A172 (cell line): ENCODE measurements around the gene TLE1. TPM values are rescaled to one million over a fixed set of nuclear protein-coding genes. Genes with fewer than 3 reads are reported as not detected.
"Not testable (repeated sequence)": the region's sequence is repeated elsewhere in the genome, so short reads cannot be mapped to it uniquely, and the experiment has no call there.

Source experiments
- DNase-seq: peaks from one replicate; pipeline ENCODE4 v3.0.0-alpha.2; 2015; ENCODE audit warnings: low spot score
- total RNA-seq: library from RNA; depleted of rRNA; stranded (reverse); fragments of >200 nt; shearing (Covaris generic); gene quantifications from 2 replicates; pipeline ENCODE4 v1.2.3, GENCODE V29; 2014

The TLE1 gene
- total RNA-seq, 1 experiment from 2014 or later, result 12.1 TPM

DNA sequence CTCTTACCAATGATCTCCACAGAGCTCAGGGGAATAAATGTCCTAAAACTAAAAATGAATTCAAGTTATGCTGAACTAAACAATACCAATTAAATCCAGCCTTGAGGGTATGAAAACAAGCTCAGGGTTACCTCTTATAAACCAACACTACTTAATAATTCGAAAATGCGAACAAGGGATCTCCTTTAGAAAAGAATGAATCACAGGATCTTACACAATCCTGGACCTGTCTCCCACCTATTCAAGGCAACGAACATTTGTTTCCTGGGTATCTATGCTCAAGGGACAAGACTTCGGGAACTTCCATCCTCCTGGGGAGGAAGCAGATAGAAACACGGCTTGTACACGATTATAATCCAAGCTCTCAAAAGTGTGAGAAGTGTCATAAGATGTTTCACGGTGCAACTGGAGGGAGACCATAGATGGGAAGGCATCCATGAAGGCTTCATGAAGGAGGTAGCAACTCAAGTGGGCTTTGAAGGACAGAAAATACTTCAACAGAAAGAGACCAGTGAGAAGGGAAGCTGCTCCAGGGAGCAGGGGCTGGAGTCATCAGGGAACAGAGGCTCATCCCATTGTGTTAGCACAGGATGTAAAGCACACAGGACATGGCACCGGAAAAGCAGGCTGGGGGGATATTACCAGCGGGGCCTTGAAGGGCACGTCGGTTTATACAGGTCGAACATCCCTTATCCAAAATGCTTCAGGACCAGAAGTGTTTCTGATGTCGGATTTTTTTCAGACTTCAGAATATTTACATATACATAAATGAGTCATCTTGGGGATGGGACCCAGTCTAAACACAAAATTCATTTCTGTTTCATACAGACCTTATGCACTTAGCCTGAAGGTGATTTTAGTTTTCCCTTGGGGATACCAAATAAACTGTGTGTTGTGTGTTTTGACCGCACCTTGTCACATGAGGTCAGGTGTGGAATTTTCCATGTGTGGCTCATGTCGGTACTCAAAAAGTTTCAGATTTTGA is 87.4 kb downstream of the TLE1 start:
- no peak for DNase-seq

DNA sequence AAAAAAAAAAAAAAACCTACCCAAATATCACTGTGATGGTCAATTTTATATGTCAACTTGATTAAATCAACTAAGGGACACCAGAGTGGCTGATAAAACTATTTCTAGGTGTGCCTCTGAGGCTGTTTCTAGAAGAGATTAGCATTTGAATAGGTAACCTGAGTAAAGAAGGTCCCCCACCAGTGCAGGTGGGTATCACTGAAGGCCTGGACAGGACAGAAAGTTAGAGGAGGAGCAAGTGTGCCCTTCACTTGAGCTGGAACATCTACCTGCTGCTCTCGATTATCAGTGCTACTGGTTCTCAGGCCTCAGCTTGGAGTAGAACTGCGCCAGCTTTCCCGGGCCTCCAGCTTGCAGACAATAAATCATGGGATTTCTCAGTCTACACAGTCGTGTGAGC is 88.7 kb downstream of the TLE1 start:
- no peak for DNase-seq

DNA sequence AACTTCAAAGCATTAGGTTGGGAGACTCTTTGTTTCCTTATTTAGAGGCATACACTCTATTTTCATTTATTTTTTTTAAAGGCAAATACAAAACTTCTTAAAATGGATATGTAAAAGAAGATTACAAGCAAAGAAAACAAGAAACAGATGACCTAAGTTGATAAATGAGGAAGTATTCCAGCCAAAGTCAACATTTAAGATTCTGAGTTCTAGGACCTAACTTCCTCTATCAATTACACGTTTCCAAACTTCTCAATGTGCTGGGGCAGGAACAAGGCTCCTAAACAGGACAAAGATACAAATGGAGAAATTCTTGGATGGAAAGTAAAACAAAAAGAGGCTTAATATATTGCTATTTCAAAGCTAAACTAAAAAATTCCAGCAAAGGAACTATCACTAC is 89.5 kb downstream of the TLE1 start:
- no peak for DNase-seq

DNA sequence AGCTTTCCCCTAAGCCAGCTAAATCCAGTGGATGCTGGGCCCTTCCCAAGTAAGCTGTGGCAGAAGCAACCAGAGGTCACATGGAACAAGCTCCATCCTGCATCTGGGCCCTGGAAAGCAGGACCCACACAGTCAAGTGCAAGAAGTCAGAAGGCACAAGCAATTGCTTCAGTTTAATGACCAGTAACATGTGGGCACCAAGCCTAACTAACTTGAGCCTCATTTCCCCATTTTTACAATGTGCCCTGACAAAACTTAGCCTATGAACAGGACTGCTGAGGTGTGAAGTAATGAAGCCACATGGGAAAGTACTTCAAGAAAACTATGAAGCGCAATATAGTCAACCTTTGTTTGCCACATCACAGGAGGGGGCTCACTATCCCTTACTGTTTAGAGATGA is 90.5 kb downstream of the TLE1 start:
- no peak for DNase-seq

DNA sequence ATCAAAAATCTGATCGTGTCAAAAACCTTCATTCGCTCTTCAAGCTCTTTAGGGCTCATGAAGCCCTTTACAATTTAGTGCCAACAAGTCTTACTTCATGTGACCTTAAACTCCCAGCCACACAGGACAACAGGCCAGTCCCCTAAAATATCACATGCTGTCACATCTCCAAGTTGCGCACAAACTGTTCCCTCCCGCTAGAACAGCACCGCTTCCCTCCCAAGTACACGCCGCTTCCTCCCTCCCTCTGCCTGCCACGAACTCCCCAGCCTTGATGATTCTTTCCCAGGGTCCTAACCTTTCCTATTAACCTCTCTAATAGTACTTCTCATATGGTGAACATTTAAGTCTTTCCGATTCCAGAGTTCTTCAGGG is 91.2 kb downstream of the TLE1 start:
- no peak for DNase-seq

DNA sequence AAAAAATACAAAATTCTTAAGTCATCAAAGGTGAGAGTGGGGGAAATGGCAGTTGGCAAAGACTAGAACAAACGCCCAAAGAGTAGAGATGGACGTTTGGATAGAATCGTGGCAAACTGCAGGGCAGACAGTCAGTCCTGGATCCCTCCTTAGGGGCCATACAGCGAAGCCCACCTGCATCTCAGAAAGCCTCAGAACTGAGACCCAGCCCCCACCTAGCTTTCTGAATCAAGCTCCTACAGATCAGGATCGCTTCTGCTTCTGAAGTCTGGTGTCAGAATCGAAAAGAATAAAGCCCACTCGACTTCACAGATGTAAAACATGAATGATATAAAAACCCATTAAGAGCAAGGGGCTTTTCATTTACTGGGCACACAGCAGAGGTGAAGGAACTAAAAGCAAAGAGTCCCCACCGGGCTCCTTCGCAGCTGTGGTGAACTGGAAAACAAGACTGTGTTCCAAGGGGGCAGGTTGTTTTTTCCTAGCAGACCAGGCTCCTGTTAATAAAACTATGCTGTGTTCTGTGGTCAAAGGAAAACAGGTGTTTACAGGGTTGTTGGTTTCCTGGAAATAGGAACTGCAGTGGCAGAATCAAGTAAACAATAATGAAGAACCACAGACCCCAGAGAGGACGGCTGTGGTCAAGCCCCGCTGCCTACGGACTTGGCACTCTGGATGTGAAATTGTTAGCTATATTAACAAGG is 91.8 kb downstream of the TLE1 start:
- no peak for DNase-seq

DNA sequence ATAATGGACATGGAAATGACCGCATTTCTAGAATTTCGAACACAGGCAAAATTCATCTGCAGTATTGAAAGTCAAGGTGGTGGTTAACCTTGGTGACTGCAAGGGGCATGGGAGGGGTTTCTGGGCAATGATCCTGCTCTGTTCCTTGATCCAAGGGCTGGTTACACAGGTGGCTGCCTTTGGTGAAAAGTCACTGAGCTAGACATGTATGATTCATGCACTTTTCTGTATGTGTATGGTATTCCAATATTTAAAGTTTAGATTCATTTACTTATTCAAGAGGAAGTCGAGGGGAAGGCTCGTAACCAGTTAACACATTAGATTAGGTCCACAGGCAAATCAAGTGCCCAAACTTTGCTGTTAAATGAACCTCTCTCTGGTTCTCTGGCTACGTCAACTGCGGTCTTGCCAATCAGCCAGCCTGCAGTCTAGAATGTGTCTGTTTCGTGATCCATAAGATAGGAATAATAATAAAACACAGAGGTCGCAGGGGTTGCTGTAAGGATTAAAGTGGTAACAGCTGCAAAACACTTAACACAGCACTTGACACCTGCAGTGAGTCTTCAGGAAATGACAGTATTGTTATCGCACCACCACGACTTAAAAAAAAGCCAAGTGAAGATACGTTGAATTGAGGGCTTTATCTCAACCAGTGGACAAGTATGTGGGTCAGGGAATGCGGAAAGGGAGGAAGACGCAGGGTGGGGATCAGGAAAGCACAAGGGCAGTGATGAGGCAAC is 92.5 kb downstream of the TLE1 start:
- no peak for DNase-seq

DNA sequence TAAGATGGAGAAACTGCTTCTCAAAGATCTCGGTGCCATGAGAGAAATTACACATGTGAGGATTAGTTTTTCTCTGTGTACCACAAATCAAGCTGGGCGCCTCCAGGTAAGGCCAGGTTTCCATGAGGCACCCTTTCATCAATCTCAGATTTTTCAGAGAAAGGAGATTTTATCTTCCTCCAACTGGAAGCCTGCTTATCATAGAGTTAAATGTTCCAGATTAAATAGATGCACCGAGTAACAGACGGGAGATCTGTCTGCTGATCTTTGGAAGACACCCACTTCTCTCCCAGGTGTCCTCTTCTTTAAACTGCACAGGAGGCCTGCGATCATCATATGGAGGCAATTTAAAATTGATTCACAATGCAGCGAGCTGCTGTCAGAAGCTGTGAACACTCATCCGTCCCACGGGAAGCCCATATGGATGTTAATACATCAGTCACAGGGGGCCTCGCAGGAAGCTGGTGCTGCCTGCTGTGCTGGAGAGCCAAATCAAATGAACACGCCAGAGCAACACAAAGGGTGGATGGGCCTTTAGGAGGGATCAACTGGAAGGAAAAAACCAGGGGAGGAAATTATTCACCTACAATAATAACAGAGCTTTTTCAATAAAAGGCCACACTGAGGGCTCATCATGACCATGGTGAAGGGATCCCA is 93.3 kb downstream of the TLE1 start:
- no peak for DNase-seq

DNA sequence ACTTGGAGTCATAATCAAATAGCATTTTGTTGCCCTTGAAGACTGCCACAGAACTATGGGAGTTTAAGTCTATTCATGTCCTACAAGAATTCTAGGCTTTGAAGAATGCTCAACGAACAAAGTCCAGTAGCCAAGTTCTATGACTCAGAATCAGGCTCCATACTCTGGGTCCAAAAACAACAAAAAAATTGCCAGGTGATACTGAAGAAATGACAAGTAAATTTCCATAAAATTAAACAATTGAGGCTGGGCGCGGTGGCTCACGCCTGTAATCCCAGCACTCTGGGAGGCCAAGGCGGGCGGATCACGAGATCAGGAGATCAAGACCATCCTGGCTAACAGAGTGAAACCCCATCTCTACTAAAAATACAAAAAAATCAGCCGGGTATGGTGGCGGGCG is 94.1 kb downstream of the TLE1 start:
- DNase-seq, result not testable (repeated sequence)

DNA sequence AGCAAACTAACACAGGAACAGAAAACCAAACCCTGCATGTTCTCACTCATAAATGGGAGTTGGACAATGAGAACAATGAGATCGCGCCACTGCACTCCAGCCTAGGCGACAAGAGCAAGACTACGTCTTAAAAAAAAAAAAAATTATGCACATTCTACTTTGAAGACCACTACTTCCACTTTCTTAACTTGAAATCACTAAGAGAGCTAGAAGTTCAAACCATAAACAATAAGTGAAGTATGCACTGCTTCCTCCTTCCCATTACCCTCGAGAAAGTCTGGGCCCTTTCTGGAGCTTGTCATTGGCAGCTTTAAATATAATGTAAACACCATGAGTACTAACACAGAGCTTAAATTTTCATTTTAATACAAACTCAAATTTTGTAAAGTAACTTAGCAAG is 94.9 kb downstream of the TLE1 start:
- DNase-seq, result no peak

DNA sequence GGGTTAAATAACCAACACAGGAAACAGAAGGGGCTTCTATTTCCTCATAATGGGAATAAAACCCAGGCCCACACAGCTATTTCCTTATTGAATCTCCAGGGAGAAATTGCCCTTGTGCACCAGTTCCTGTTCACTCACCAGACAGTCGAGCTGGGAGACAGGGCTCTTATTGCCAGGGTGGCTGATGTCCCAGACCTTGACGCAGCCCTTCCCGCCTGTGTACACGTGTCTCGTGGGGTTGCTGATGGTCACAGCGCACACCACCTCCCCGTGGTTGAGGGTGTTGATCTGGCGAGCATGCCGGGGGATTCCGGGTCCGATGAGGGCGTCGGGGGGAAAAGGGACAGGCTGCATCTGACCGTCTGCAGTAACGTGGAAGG is 96.5 kb downstream of the TLE1 start:
- no peak for DNase-seq

DNA sequence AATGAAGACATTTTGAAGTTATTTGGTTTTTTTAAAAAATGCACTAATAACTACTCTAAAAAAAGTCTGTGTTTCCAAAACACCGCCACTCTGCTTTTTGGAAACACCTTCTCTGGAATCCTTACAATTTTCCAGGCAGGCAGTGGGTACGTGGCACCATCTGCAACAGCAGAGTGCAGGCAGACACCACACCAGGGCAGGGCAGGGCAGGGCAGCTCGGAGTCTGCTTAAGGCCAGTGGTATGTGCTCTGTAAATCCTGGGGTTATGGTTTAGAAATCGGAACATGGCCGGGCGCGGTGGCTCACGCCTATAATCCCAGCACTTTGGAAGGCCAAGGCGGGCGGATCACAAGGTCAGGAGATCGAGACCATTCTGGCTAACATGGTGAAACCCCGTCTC is 97.6 kb downstream of the TLE1 start:
- DNase-seq, result no peak

DNA sequence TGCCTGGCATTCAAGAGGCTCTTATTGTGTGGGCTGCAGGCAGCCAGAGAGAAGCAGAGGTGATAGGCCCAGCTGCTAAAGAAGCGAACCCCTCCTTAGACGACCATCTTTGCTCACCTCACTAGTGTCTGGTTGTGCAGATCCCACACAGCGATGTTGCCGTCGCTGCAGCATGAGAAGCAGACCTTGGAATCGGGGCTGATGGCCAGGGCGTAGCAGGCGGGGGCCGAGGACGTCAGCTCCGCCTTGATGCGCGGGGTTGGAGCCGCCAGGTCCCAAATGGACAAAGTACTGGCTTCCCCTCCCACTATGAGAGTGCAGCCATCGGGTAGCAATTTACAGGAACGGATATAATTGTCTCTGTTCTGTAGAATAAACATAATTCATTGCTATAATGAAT is 98.7 kb downstream of the TLE1 start:
- no peak for DNase-seq

DNA sequence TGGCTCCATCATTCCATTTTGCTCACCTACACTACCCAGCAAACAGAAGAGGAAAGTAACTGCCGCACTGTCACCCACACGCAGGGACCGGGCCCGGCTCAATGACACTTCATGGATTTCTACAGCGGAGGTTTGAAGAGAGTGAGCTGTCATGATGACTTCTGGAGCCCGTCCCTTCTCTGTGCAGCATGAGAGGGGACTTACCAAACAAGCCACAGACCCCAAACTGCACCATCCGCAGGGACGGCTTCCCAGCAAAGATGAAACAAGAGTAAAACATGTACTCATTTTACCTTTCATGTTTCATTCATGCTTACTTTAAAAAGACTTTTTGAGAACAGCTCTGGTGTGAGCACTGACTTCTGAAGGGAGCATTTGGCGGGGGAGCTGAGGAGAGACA is 99.5 kb downstream of the TLE1 start:
- DNase-seq, result no peak

DNA sequence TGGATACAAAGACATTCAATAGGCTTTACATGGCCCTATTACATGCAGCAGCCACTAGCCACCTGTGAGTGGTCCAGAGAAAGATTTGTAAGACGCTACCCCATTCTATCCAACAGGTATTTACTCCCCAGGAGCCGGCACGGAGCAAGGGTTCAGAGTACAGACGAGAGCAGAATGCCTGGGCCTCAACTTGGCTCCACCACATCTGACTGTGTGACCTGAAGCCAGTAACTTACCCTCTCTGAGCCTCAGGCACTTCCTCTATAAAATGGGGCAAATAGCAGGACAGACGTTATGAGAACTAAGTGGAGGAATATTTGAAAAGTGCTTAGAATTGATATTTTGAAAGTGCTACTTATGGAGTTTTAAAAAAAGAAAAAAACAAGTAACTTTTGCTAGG is 100.0 kb downstream of the TLE1 start:
- DNase-seq, result no peak

DNA sequence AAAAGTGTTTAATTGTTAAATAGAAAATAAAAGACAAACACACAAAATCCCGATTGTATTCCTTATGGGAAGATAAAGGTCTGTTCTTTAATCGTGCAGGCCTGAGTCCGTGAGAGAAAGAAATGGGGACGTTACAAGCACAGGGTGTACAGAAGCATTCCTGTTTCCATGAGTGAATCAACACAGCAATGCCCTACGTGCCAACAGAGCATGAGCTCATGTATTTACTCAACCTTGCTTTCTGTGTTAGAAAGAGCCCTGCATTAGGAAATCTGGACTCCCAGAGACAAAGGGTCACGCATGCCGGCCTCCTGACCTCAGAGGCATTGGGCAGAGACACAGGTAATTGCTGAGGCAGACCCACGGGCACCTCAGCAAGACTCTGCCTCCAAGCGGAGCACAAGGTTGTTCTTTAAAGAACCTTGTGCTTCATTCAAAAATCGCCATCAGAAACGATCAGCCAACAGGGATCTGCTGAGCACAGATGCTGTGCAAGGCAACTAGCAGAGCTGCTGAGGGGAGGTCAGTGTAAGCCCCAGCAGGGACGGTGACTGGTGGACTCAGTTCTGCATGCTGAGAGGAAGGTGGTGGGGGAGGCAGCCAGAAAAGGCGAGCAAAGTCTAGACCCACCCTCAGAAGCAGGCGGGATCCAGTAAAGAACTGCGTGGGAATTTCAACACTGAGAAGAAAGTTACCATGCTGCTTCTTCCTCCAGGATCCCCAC is 101.0 kb downstream of the TLE1 start:
- DNase-seq, result no peak

DNA sequence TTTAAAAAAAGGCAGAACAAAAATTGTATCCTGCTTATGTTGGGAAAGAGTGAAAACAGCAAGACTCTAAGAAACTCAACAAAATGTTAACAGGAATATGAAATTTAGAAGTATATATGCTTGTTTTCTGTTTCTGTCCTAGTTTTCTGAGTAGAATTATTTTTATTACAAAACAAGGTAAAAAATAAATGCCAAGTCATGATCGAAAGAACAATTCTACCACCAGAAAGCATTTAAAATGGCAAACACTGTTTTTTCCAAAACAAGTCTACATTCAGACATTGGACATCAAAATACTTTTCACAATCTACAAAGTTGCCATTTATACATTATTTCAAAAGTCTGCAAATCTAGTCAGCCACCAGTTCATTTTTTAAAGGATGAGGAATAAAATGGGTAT is 102.6 kb downstream of the TLE1 start:
- no peak for DNase-seq

DNA sequence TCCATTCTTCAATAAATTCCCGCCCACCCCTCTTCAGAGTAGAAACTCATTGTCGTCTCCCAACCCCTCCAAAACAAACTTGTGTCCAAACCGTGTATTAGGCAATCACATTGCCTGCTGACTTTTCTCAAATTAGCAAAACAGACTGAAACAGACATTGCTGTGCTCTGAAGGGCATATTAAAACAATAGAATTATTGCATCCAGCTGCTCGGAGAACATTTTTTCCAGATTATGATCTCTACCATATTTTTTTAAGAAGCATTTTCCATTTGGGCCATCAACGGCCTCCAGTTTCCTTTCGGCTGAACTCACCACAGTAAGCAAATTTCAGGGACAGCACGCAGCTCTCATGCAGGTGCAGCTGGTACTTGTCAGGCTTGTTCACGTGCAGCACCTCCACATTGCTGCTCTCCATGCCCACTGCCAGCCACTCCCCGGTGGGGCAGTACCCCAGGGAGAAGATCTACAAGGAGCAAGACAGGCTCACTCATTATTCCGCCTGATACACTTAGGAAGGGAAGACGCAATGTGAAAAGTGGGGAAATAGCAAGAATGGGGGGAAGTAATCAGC is 104.1 kb downstream of the TLE1 start:
- DNase-seq, result no peak

DNA sequence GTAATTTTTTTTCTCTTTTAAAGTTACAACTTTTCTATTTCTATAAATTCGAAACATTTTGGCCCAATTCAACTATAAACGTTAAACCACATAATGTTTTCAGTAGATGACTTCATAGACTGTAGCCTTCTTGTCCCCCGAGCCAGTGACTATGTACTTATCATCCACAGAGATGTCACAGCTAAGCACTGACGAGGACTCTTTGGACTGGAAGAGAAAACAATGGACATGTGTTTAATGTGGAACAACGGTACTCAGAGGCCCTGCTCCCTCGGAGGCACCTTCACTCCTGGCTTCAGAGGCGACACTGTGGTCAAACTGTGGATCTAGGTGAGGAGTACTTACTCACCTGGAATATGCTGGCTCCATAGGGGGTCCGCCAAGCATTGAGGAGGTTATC is 105.2 kb downstream of the TLE1 start:
- no peak for DNase-seq

DNA sequence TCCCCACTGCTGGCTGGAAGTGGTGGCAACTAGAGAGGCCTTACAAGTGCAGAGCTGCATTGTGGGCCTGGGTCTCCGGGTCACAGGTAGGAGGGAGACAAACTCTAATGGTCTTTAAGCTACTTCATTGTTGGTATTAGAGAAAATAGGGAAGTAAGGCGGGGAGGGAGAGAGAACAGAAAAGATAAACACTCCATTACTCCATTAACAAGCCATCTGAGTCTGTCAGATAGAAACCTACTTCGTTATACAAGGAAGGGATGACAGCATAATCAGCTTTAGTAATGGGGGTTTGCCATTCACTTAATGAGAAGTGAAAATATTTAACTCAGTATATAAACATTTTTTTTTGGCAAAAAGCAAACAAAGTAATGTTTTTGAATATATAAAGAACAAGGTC is 107.4 kb downstream of the TLE1 start:
- no peak for DNase-seq

DNA sequence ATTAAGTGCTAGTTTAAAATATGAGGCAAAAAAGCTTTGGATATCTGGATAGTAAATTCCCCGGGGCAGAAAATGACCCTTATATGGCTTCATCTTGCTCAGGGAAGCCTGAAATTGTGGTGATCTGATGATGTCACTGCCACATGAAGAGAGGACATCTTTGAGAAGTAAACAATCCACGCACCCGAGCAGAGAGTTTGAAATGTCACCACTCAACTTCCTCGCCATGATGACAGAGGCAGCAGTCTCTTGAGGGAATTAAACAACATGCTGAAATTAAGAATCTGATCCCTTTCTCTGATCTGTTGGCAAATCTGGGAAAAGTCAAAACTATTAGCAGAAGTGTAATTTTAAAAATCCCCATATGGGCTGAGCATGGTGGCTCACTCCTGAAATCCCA is 110.0 kb downstream of the TLE1 start:
- no peak for DNase-seq
